ENCODE results near the gene DOP1A. TPM values are rescaled to one million over a fixed set of nuclear protein-coding genes. Genes with fewer than 3 reads are reported as not detected.

Gene DOP1A
- total and polyA plus RNA-seq, 2 of the 13 experiments (the other 11 are each of a cell fraction or from before 2014, with no cell fraction given), result 5.2 to 16.7 TPM

GRCh38 chr6:83192456-83192855 is 125.0 kb downstream of the DOP1A start:
- Histone ChIP-seq H3K27me3 (ENCODE audit: control insufficient read depth in 1 of 2, insufficient read depth in 2 of 2, low read length in 2 of 2) (no peaks in the 10 kb centered on the region; a peak in 1 of 5 replicates), H4K20me1 (ENCODE audit: insufficient read depth, low read length) (peaks cover 34% of the 10 kb centered on the region), H3K9me3 (ENCODE audit: low read length) (no peaks in the 10 kb centered on the region), H3K4me3 (replicated peaks in 1 of 3; ENCODE audit: insufficient read depth in 1 of 3, low read depth in 2 of 3, low read length in 3 of 3) (peak overlapping the region; percentile 90 to 98 (median 97)), H2AFZ (ENCODE audit: low read length) (no peak overlapping the region), H3K4me1 (ENCODE audit: insufficient read depth, low read length) (peaks cover 45% of the 10 kb centered on the region), H3K4me2 (ENCODE audit: low read depth, low read length) (peak overlapping the region; percentile 73), H3K27ac (ENCODE audit: extremely low read length, insufficient read depth, low read length) (peak overlapping the region; percentile 95), H3K79me2 (ENCODE audit: insufficient read depth, low read length) (peaks cover 56% of the 10 kb centered on the region), H3K9ac (ENCODE audit: insufficient read depth, low read depth, low read length) (peak overlapping the region; percentile 98), H3K36me3 (replicated peaks in 1 of 2; ENCODE audit: control insufficient read depth in 1 of 2, insufficient read depth in 2 of 2, low read length in 2 of 2) (peaks cover 8 to 35% of the 10 kb centered on the region in 2 experiments)
- FAIRE-seq (no peak), DNase-seq (ENCODE audit: low spot score) (no peak), ATAC-seq (no peak)
- POLR2A ChIA-PET, result interaction anchor here (1.8 to 2.7 kb wide), 2 partner anchors 13 to 125 kb away, joined by 5 to 7 read pairs; partner anchors contain the start of gene DOP1A
- intact Hi-C loops (cut with micrococcal nuclease; ENCODE audit: unreplicated experiment), result loop anchor here (5.0 kb wide), 2 partner anchors 50 to 945 kb away; partner anchors contain the start of gene IBTK
- no peak for TF ChIP-seq DBP (CRISPR knock-in tag; IDR thresholded peaks at IDR 0.05; ENCODE audit: not compliant biosample characterization)
- TF ChIP-seq ZBED4 (CRISPR knock-in tag; IDR thresholded peaks at IDR 0.05; ENCODE audit: borderline replicate concordance), result no peak
- no peak for TF ChIP-seq ZNF33A (CRISPR knock-in tag; IDR thresholded peaks at IDR 0.05; ENCODE audit: borderline replicate concordance)
- TF ChIP-seq ZNF274 (CRISPR knock-in tag; IDR thresholded peaks at IDR 0.05), result no peak
- no peak for TF ChIP-seq ZNF691 (CRISPR knock-in tag; IDR thresholded peaks at IDR 0.05; ENCODE audit: borderline replicate concordance, low read depth)
- TF ChIP-seq ZNF605 (CRISPR knock-in tag; IDR thresholded peaks at IDR 0.05), result no peak
- no peak for TF ChIP-seq TEAD2 (CRISPR knock-in tag; IDR thresholded peaks at IDR 0.05)
- BruUV-seq (replicated peaks), result TSS peak; percentile 57
- CTCF ChIA-PET (ENCODE audit: low intra/inter-chr PET ratio, low total read pairs), result no interaction called here
- in situ Hi-C loops (cut with HindIII; ENCODE audit: extremely low pct_ligation_motif_present, low pct_unique_long_range_greater_than_20kb), result loop anchor here (25.0 kb wide), 1 partner anchor 955 kb away; the partner anchor contains the start of gene IBTK
- WGBS (ENCODE audit: low lambda C conversion rate), result 0% methylated on average over 4 of the region's 4 CpGs
